ENCODE data around the gene ATG7. TPM values are rescaled to one million over a fixed set of nuclear protein-coding genes. Genes with fewer than 3 reads are reported as not detected.
"Not testable (repeated sequence)": the region's sequence is repeated elsewhere in the genome, so short reads cannot be mapped to it uniquely, and the experiment has no call there.

ATG7 gene
- total and polyA plus RNA-seq, 5 donors from 2014 or later = 13.4 to 42.2 (median 15.3) TPM

DNA sequence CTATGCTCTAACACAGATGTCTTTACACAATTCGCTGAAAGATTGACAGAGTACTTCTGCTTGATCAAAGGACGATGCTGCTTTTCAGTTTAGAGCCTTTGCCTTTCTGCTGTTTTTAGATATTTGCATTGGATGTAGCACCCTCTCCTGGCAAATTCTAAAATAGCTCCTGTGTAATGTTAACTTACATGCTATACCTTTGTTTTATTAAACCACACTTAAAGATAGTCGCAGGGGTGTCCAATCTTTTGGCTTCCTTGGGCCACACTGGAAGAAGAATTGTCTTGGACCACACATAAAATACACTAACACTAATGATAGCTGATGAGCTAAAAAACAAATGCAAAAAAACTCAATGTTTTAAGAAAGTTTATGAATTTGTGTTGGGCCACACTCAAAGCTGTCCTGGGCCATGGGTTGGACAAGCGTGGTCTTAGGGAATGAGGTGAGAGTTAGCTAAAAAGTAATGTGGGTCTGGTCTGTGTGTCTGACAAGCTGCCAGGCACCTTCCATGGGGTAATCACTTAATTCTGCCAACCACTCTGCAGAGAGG lies 62.9 kb downstream of the ATG7 start:
- Histone ChIP-seq H3K27me3 (ENCODE audit: control insufficient read depth, insufficient read depth, low read length) (no peaks in the 10 kb centered on the region), H3K4me3 (ENCODE audit: low read depth, low read length) (no peak overlapping the region), H3K4me1 (ENCODE audit: control insufficient read depth, insufficient read depth, low read length, poor library complexity, severe bottlenecking) (no peaks in the 10 kb centered on the region), H3K27ac (ENCODE audit: insufficient read depth, low read length, poor library complexity, severe bottlenecking) (no peak overlapping the region), H3K36me3 (ENCODE audit: control insufficient read depth, insufficient read depth, low read length) (peaks cover 22% of the 10 kb centered on the region), H3K9me3 (ENCODE audit: control insufficient read depth in 2 of 2, low read length in 2 of 2) (no peaks in the 10 kb centered on the region)
- Mint-ChIP-seq H3K27ac (peak overlapping the region in 1 of 3 donors; percentile 1), H3K9me3 (peaks cover 0 to 1% (median 0%) of the 10 kb centered on the region in 7 donors), H3K4me3 (no peak overlapping the region), H3K4me1 (peaks cover 0 to 10% (median 3%) of the 10 kb centered on the region in 4 donors), H3K27me3 (no peaks in the 10 kb centered on the region), H3K36me3 (peaks cover 10% of the 10 kb centered on the region)
- ATAC-seq (ENCODE audit: low read depth in 2 of 2) (peak; percentile 47 to 75), DNase-seq (peak in 2 of 3 donors; percentile 48 to 73)

DNA sequence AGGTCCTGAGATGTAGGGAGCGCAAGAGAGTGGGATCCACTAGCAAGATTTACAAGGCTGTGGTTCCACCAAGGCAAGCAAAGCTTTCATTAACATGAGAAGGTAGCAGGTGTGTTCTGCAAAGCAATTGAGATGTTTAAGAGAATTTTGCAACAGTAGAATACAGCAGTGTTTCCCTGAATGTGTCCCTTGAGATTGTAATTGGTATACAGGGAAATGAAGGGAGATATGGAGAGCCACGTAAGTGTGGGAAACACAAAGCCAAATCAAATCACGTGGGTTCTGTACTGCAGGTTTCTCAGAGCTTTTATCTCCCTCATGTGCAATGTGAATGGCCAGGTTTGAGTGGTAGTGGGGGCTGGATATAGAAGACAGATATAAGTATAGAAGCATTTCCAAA lies 67.3 kb downstream of the ATG7 start:
- H3K9me3 Mint-ChIP-seq = peaks cover 0 to 1% (median 0%) of the 10 kb centered on the region in 7 donors
- Histone ChIP-seq H3K4me3 (ENCODE audit: low read depth, low read length) (no peak overlapping the region), H3K9me3 (ENCODE audit: control insufficient read depth in 2 of 2, low read length in 2 of 2) (no peaks in the 10 kb centered on the region), H3K27me3 (ENCODE audit: control insufficient read depth, insufficient read depth, low read length) (no peaks in the 10 kb centered on the region), H3K36me3 (ENCODE audit: control insufficient read depth, insufficient read depth, low read length) (peaks cover 21% of the 10 kb centered on the region), H3K27ac (ENCODE audit: insufficient read depth, low read length, poor library complexity, severe bottlenecking) (no peak overlapping the region), H3K4me1 (ENCODE audit: control insufficient read depth, insufficient read depth, low read length, poor library complexity, severe bottlenecking) (no peaks in the 10 kb centered on the region)
- no peak overlapping the region for H3K4me3 Mint-ChIP-seq
- ATAC-seq (ENCODE audit: low read depth in 2 of 2) = no peak
- H3K27me3 Mint-ChIP-seq = no peaks in the 10 kb centered on the region
- peak overlapping the region in 2 of 3 donors; percentile 29 to 57 for H3K27ac Mint-ChIP-seq
- no peak for DNase-seq
- H3K4me1 Mint-ChIP-seq = peaks cover 0 to 10% (median 3%) of the 10 kb centered on the region in 4 donors
- H3K36me3 Mint-ChIP-seq = peaks cover 36% of the 10 kb centered on the region

DNA sequence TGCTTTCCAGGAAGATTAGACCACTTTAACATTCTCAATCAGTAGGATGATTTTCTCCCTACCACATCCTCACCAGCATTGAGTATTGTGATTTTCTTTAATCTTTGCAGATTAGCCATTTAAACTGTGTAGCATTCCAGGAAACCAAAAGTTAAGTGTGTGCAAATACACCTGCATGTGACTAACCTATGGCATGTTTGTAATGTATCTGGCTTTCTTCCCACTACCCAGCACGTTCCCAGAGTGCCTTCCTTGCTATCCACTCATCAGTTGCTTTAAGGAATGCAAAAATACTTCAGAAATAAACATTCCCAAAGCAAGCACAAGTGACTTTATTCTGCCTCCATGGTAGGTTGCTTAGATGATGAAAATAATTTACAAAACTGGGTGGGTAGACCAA lies 74.2 kb downstream of the ATG7 start:
- peak overlapping the region in 1 of 4 donors; percentile 10 for H3K4me3 Mint-ChIP-seq
- Histone ChIP-seq H3K27ac (ENCODE audit: insufficient read depth, low read length, poor library complexity, severe bottlenecking) (no peak overlapping the region), H3K4me3 (ENCODE audit: low read depth, low read length) (no peak overlapping the region), H3K27me3 (ENCODE audit: control insufficient read depth, insufficient read depth, low read length) (no peaks in the 10 kb centered on the region), H3K4me1 (ENCODE audit: control insufficient read depth, insufficient read depth, low read length, poor library complexity, severe bottlenecking) (no peaks in the 10 kb centered on the region), H3K9me3 (ENCODE audit: control insufficient read depth in 2 of 2, low read length in 2 of 2) (no peaks in the 10 kb centered on the region), H3K36me3 (ENCODE audit: control insufficient read depth, insufficient read depth, low read length) (peaks cover 45% of the 10 kb centered on the region)
- peaks cover 0 to 2% (median 0%) of the 10 kb centered on the region in 4 donors for H3K4me1 Mint-ChIP-seq
- H3K27ac Mint-ChIP-seq = no peak overlapping the region
- peaks cover 67% of the 10 kb centered on the region for H3K36me3 Mint-ChIP-seq
- H3K9me3 Mint-ChIP-seq = peaks cover 0 to 5% (median 0%) of the 10 kb centered on the region in 7 donors
- DNase-seq (no peak), ATAC-seq (ENCODE audit: low read depth in 2 of 2) (no peak)
- H3K27me3 Mint-ChIP-seq = no peaks in the 10 kb centered on the region

DNA sequence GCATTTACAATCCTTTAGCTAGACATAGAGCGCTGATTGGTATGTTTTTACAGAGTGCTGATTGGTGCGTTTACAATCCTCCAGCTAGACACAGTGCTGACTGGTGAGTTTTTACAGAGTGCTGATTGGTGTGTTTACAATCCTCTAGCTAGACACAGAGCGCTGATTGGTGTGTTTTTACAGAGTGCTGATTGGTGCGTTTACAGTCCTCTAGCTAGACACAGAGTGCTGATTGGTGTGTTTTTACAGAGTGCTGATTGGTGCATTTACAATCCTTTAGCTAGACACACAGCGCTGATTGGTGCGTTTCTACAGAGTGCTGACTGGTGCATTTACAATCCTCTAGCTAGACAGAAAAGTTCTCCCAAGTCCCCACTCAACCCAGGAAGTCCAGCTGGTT lies 76.7 kb downstream of the ATG7 start:
- H3K27ac Mint-ChIP-seq; H3K27ac ChIP-seq (ENCODE audit: insufficient read depth, low read length, poor library complexity, severe bottlenecking); ATAC-seq (ENCODE audit: low read depth in 2 of 2); H3K4me3 Mint-ChIP-seq; H3K4me1 ChIP-seq (ENCODE audit: control insufficient read depth, insufficient read depth, low read length, poor library complexity, severe bottlenecking); H3K4me3 ChIP-seq (ENCODE audit: low read depth, low read length); H3K9me3 ChIP-seq (ENCODE audit: control insufficient read depth in 2 of 2, low read length in 2 of 2); H3K9me3 Mint-ChIP-seq; DNase-seq; H3K27me3 ChIP-seq (ENCODE audit: control insufficient read depth, insufficient read depth, low read length); H3K27me3 Mint-ChIP-seq; H3K4me1 Mint-ChIP-seq: not testable (repeated sequence)
- peaks cover 35% of the 10 kb centered on the region for H3K36me3 ChIP-seq (ENCODE audit: control insufficient read depth, insufficient read depth, low read length)
- peaks cover 70% of the 10 kb centered on the region for H3K36me3 Mint-ChIP-seq

DNA sequence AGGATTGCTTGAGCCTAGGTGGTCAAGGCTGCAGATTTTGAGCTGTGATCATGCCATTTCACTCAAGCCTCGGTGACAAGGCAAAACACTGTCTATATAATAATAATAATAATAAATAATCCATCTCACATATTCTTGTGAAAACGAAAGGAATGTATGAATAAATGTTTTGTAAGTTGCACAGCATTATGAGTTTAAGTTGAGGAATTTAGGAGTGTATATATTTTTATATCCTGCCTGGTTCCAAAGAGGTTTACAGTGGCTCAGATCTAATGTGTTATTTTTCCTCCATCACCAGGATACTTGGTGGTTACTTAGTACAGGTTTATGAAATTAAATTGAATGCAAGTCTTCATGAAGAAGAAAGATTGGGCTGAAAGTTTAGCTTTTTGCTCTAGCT lies 77.2 kb downstream of the ATG7 start:
- no peak for ATAC-seq (ENCODE audit: low read depth in 2 of 2)
- DNase-seq = no peak
- H3K36me3 Mint-ChIP-seq = peaks cover 67% of the 10 kb centered on the region

DNA sequence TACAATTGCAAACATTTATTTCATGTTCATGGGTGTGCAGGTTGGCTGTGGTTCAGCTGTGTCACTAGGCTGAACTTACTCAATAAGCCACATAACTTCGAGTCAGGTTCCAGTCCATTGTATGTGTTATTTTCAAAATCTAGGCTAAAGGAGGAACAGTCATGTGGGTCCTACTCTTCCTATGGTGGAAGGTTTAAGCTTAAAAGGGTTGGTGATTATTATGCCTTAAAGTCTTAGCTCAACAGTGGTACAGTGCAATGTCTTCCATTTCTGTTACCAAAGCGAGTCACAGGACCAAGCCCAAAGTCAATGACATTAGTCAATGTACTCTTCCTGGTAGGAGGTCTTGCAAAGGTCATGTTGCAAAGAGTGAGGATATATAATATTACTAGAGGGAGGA lies 78.2 kb downstream of the ATG7 start:
- Histone ChIP-seq H3K4me3 (ENCODE audit: low read depth, low read length) (no peak overlapping the region), H3K4me1 (ENCODE audit: control insufficient read depth, insufficient read depth, low read length, poor library complexity, severe bottlenecking) (no peaks in the 10 kb centered on the region), H3K9me3 (ENCODE audit: control insufficient read depth in 2 of 2, low read length in 2 of 2) (no peaks in the 10 kb centered on the region), H3K36me3 (ENCODE audit: control insufficient read depth, insufficient read depth, low read length) (peaks cover 33% of the 10 kb centered on the region), H3K27ac (ENCODE audit: insufficient read depth, low read length, poor library complexity, severe bottlenecking) (no peak overlapping the region), H3K27me3 (ENCODE audit: control insufficient read depth, insufficient read depth, low read length) (no peaks in the 10 kb centered on the region)
- H3K4me1 Mint-ChIP-seq = peaks cover 0 to 4% (median 1%) of the 10 kb centered on the region in 4 donors
- H3K27ac Mint-ChIP-seq = peak overlapping the region in 1 of 3 donors; percentile 29
- H3K36me3 Mint-ChIP-seq = peaks cover 70% of the 10 kb centered on the region
- DNase-seq (no peak), ATAC-seq (ENCODE audit: low read depth in 2 of 2) (no peak)
- H3K9me3 Mint-ChIP-seq = peaks cover 0 to 5% (median 0%) of the 10 kb centered on the region in 7 donors
- no peaks in the 10 kb centered on the region for H3K27me3 Mint-ChIP-seq
- no peak overlapping the region for H3K4me3 Mint-ChIP-seq

More for the DNA sequence above, 77.2 kb downstream of the ATG7 start:
- Mint-ChIP-seq H3K27me3 (no peaks in the 10 kb centered on the region), H3K4me3 (no peak overlapping the region), H3K9me3 (peaks cover 0 to 5% (median 0%) of the 10 kb centered on the region in 7 donors), H3K4me1 (peaks cover 0 to 4% (median 1%) of the 10 kb centered on the region in 4 donors), H3K27ac (no peak overlapping the region)
- Histone ChIP-seq H3K27me3 (ENCODE audit: control insufficient read depth, insufficient read depth, low read length) (no peaks in the 10 kb centered on the region), H3K4me3 (ENCODE audit: low read depth, low read length) (no peak overlapping the region), H3K36me3 (ENCODE audit: control insufficient read depth, insufficient read depth, low read length) (peaks cover 35% of the 10 kb centered on the region), H3K27ac (ENCODE audit: insufficient read depth, low read length, poor library complexity, severe bottlenecking) (no peak overlapping the region), H3K9me3 (ENCODE audit: control insufficient read depth in 2 of 2, low read length in 2 of 2) (no peaks in the 10 kb centered on the region), H3K4me1 (ENCODE audit: control insufficient read depth, insufficient read depth, low read length, poor library complexity, severe bottlenecking) (no peaks in the 10 kb centered on the region)

DNA sequence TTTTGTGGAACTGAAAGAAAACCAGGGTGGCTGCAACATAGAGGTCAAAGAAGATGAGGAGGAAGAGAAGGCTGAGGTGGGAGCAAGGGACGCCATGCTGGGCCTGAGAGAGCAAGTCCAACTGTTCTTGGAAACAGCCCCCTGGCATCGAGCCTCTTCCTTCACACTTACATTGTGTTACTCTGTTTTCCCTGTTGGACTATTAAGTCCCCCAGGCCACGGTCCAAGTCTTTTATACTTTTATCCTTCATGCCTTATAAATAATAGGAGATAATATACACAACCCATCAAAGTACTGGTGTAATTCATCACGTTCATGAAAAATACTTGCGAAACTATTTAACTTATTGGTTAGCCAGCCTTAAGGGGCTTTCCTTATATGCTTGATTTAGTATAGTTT lies 79.3 kb downstream of the ATG7 start:
- no peak overlapping the region for H3K4me3 Mint-ChIP-seq
- ATAC-seq (ENCODE audit: low read depth in 2 of 2) (no peak), DNase-seq (no peak)
- no peaks in the 10 kb centered on the region for H3K4me1 ChIP-seq (ENCODE audit: control insufficient read depth, insufficient read depth, low read length, poor library complexity, severe bottlenecking)
- H3K9me3 Mint-ChIP-seq = peaks cover 0 to 5% (median 0%) of the 10 kb centered on the region in 7 donors
- H3K27ac Mint-ChIP-seq = no peak overlapping the region
- H3K27ac ChIP-seq (ENCODE audit: insufficient read depth, low read length, poor library complexity, severe bottlenecking) = no peak overlapping the region
- no peak overlapping the region for H3K4me3 ChIP-seq (ENCODE audit: low read depth, low read length)
- no peaks in the 10 kb centered on the region for H3K27me3 ChIP-seq (ENCODE audit: control insufficient read depth, insufficient read depth, low read length)
- no peaks in the 10 kb centered on the region for H3K9me3 ChIP-seq (ENCODE audit: control insufficient read depth in 2 of 2, low read length in 2 of 2)
- H3K27me3 Mint-ChIP-seq = no peaks in the 10 kb centered on the region
- H3K4me1 Mint-ChIP-seq = peaks cover 0 to 4% (median 1%) of the 10 kb centered on the region in 4 donors
- H3K36me3 Mint-ChIP-seq = peaks cover 69% of the 10 kb centered on the region
- peaks cover 28% of the 10 kb centered on the region for H3K36me3 ChIP-seq (ENCODE audit: control insufficient read depth, insufficient read depth, low read length)

DNA sequence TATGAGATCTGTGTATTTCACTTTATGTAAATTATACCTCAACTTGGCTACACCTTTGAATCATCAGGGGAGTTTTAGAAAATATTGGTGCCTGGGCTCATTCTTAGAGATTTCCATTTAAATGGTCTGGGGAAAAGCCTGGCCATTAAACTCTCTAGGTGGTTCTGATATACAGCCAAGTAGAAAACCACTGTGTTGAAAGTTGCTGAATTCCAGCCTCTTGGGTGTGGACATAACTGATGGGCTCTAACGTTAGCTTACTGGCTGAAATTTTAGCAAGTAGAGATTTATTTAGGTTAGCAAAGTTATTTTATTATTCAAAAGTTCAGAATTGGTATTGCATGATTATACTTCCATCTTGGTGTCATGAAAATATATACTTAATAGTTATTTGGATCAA lies 84.1 kb downstream of the ATG7 start:
- Histone ChIP-seq H3K4me1 (ENCODE audit: control insufficient read depth, insufficient read depth, low read length, poor library complexity, severe bottlenecking) (no peaks in the 10 kb centered on the region), H3K4me3 (ENCODE audit: low read depth, low read length) (no peak overlapping the region), H3K36me3 (ENCODE audit: control insufficient read depth, insufficient read depth, low read length) (peaks cover 31% of the 10 kb centered on the region), H3K27ac (ENCODE audit: insufficient read depth, low read length, poor library complexity, severe bottlenecking) (no peak overlapping the region), H3K27me3 (ENCODE audit: control insufficient read depth, insufficient read depth, low read length) (no peaks in the 10 kb centered on the region), H3K9me3 (ENCODE audit: control insufficient read depth in 2 of 2, low read length in 2 of 2) (no peaks in the 10 kb centered on the region)
- Mint-ChIP-seq H3K36me3 (peaks cover 50% of the 10 kb centered on the region), H3K27ac (no peak overlapping the region), H3K27me3 (no peaks in the 10 kb centered on the region), H3K4me3 (no peak overlapping the region), H3K9me3 (peaks cover 0 to 1% (median 0%) of the 10 kb centered on the region in 7 donors), H3K4me1 (peaks cover 0 to 4% (median under 1%) of the 10 kb centered on the region in 4 donors)
- ATAC-seq (ENCODE audit: low read depth in 2 of 2) (no peak), DNase-seq (no peak)
